ENCODE results near the gene ABCC2. TPM values are rescaled to one million over a fixed set of nuclear protein-coding genes. Genes with fewer than 3 reads are reported as not detected.
"Not testable (repeated sequence)": the region's sequence is repeated elsewhere in the genome, so short reads cannot be mapped to it uniquely, and the experiment has no call there.

Gene ABCC2
- total and polyA plus RNA-seq, 8 donors: under 0.01 to 6.8 (median 0.58) TPM

DNA sequence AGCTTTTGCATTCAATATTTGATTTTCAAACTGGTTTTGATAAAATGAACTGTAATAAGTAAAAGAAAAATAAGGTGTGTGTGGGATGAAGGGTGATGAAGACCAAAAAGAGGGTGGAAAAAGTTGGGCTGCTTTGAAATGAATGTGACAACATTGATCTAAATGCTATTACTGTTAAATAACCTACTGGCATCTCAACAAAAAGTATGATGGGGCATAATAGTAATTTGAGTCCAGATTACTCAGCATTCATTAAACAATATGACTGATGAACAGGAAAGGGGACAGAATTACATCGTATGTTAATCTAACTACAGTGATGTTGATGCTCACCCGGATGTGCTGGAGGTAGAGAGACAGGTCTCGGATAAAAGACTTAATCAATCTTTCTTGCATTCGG is 112.2 kb downstream of the ABCC2 start:
- Histone ChIP-seq H3K27me3 (no peaks in the 10 kb centered on the region), H3K4me1 (no peaks in the 10 kb centered on the region), H3K36me3 (peaks cover 68 to 95% (median 93%) of the 10 kb centered on the region in 4 donors), H3K4me3 (no peak overlapping the region), H3K9me3 (no peaks in the 10 kb centered on the region), H3K27ac (no peak overlapping the region)
- no peak for TF ChIP-seq POLR2AphosphoS5 (IDR thresholded peaks at IDR 0.05)
- TF ChIP-seq POLR2A (IDR thresholded peaks at IDR 0.05): no peak
- TF ChIP-seq, protein P1, sequence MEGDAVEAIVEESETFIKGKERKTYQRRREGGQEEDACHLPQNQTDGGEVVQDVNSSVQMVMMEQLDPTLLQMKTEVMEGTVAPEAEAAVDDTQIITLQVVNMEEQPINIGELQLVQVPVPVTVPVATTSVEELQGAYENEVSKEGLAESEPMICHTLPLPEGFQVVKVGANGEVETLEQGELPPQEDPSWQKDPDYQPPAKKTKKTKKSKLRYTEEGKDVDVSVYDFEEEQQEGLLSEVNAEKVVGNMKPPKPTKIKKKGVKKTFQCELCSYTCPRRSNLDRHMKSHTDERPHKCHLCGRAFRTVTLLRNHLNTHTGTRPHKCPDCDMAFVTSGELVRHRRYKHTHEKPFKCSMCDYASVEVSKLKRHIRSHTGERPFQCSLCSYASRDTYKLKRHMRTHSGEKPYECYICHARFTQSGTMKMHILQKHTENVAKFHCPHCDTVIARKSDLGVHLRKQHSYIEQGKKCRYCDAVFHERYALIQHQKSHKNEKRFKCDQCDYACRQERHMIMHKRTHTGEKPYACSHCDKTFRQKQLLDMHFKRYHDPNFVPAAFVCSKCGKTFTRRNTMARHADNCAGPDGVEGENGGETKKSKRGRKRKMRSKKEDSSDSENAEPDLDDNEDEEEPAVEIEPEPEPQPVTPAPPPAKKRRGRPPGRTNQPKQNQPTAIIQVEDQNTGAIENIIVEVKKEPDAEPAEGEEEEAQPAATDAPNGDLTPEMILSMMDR (IDR thresholded peaks at IDR 0.05): no peak
- no peak for TF ChIP-seq EP300 (IDR thresholded peaks at IDR 0.05)
- DNase-seq: no peak
- WGBS, 5 donors: 80 to 87% (median 85%) methylated on average over 4 of the region's 4 CpGs
- intact Hi-C loops (cut with DNase I; ENCODE audit: low total_unique reads): no loop called here

DNA sequence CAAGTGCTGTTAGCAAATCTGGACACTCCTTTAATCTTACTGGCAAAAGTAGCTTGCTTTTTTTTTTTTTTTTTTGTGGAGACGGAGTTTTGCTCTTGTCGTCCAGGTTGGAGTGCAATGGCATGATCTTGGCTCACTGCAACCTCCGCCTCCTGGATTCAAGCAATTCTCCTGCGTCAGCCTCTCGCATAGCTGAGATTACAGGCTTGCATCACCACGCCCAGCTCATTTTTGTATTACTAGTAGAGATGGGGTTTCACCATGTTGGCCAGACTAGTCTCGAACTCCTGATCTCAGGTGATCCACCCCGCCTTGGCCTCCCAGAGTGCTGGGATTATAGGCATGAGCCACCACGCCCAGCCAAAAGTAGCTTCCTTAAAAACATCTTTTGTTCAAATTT is 112.6 kb downstream of the ABCC2 start:
- H3K36me3 ChIP-seq: peaks cover 73 to 95% (median 93%) of the 10 kb centered on the region in 4 donors
- DNase-seq: not testable (repeated sequence)
- WGBS, 5 donors: 88 to 94% (median 89%) methylated on average over 9 of the region's 9 CpGs

DNA sequence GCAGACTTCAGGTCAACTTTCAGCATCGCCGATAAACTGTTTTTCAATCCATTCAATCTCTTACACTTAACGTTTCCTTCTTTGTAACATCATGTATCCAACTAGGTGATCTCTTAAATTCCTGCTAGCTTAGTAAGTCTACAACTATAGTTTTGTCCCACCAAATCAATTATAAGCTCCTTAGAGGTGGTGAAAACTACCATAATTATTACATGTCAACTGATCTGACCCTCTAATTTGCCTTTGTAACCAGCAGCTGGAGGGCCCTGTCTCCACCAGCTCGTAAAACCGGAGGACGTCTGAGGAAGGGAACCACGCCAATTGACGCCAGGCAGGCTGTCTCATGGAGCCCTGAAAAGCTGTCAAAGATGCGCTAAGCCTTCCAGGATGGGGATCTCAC is 113.4 kb downstream of the ABCC2 start:
- Histone ChIP-seq H3K9me3 (no peaks in the 10 kb centered on the region), H3K27me3 (no peaks in the 10 kb centered on the region), H3K4me1 (no peaks in the 10 kb centered on the region), H3K4me3 (no peak overlapping the region), H3K27ac (no peak overlapping the region), H3K36me3 (peaks cover 66 to 95% (median 93%) of the 10 kb centered on the region in 4 donors)
- intact Hi-C loops (cut with DNase I; ENCODE audit: low total_unique reads): no loop called here
- DNase-seq: no peak
- TF ChIP-seq, protein P1 (IDR thresholded peaks at IDR 0.05): no peak
- TF ChIP-seq POLR2AphosphoS5 (IDR thresholded peaks at IDR 0.05) (no peak), EP300 (IDR thresholded peaks at IDR 0.05) (no peak), POLR2A (IDR thresholded peaks at IDR 0.05) (no peak)
- 87 to 94% (median 92%) methylated on average over 9 of the region's 9 CpGs for WGBS, 5 donors

More for the DNA sequence above, 112.6 kb downstream of the ABCC2 start:
- H3K27ac ChIP-seq; H3K9me3 ChIP-seq; H3K27me3 ChIP-seq; intact Hi-C loops (cut with DNase I; ENCODE audit: low total_unique reads); H3K4me3 ChIP-seq; H3K4me1 ChIP-seq: not testable (repeated sequence)

Other genes with a start within 250 kb of the ABCC2 start
- gene NKX2-3, start 249.7 kb upstream of the ABCC2 start, total RNA-seq: 1 to 10 TPM in 3 of 5 donors, under 1 TPM in 1, not detected in 1; 0.45 to 5.8 (median 1.9) TPM
- 1 to 10 TPM; 1.0 to 3.2 (median 1.1) TPM for gene NKX2-3, start 249.7 kb upstream of the ABCC2 start, polyA plus RNA-seq
- gene SLC25A28, start 162.2 kb upstream of the ABCC2 start, total RNA-seq: 100 to 1,000 TPM in 1 of 5 donors, 10 to 100 TPM in 3, 1 to 10 TPM in 1; 7.5 to 225 (median 43.5) TPM
- gene SLC25A28, start 162.2 kb upstream of the ABCC2 start, polyA plus RNA-seq: 10 to 100 TPM; 49.9 to 90.4 (median 57.9) TPM
- 10 to 100 TPM in 4 of 5 donors, not detected in 1; 12.2 to 36.2 (median 23.1) TPM for gene ENTPD7, start 123.1 kb upstream of the ABCC2 start, total RNA-seq
- gene ENTPD7, start 123.1 kb upstream of the ABCC2 start, polyA plus RNA-seq: 1 to 10 TPM; 1.2 to 4.0 (median 2.1) TPM
- 10 to 100 TPM in 4 of 5 donors, 1 to 10 TPM in 1; 9.3 to 34.3 (median 14.0) TPM for gene COX15, start 50.5 kb upstream of the ABCC2 start, total RNA-seq
- 10 to 100 TPM; 10.0 to 13.7 (median 12.4) TPM for gene COX15, start 50.5 kb upstream of the ABCC2 start, polyA plus RNA-seq
- 10 to 100 TPM in 4 of 5 donors, 1 to 10 TPM in 1; 2.6 to 63.0 (median 45.2) TPM for gene CUTC, start 50.4 kb upstream of the ABCC2 start, total RNA-seq
- gene CUTC, start 50.4 kb upstream of the ABCC2 start, polyA plus RNA-seq: 10 to 100 TPM; 22.4 to 33.6 (median 28.0) TPM
- gene DNMBP, start 227.3 kb downstream of the ABCC2 start, total RNA-seq: 10 to 100 TPM; 13.0 to 44.6 (median 39.7) TPM
- 10 to 100 TPM in 2 of 3 donors, 1 to 10 TPM in 1; 8.5 to 38.2 (median 11.1) TPM for gene DNMBP, start 227.3 kb downstream of the ABCC2 start, polyA plus RNA-seq